ENCODE results near the gene TRHDE. TPM values are rescaled to one million over a fixed set of nuclear protein-coding genes. Genes with fewer than 3 reads are reported as not detected.

The TRHDE gene
- total RNA-seq, 1 experiment from 2014 or later, result 24.5 TPM

- no peaks in the 10 kb centered on the region for H3K9me3 ChIP-seq (ENCODE audit: low read depth, low read length, poor library complexity, severe bottlenecking)
- intact Hi-C loops (cut with micrococcal nuclease; ENCODE audit: unreplicated experiment), result no loop called here
- no peaks in the 10 kb centered on the region for H3K4me1 ChIP-seq (ENCODE audit: insufficient read depth, low read length, poor library complexity, severe bottlenecking)
- ChIA-PET CTCF (no interaction called here), POLR2A (ENCODE audit: low non-redundant PET) (no interaction called here)
- H3K27me3 ChIP-seq (replicated peaks; ENCODE audit: insufficient read depth, low read depth, low read length, poor library complexity), result no peaks in the 10 kb centered on the region
- H3K4me3 ChIP-seq (ENCODE audit: low read depth, low read length, poor library complexity, severe bottlenecking), result no peak overlapping the region
- no peak for TF ChIP-seq CTCF (conservative IDR thresholded peaks at IDR 0.05; ENCODE audit: low read depth, low read length)
- TF ChIP-seq EZH2 (IDR thresholded peaks at IDR 0.05; ENCODE audit: borderline replicate concordance, low read depth, low read length, poor library complexity, severe bottlenecking), result no peak
- no peak for DNase-seq (ENCODE audit: low spot score)
- BruUV-seq (replicated peaks), result no TSS peak
- H3K27ac ChIP-seq (ENCODE audit: low read depth, low read length, poor library complexity, severe bottlenecking), result no peak overlapping the region
- no peaks in the 10 kb centered on the region for H3K36me3 ChIP-seq (ENCODE audit: insufficient read depth, low read length, poor library complexity, severe bottlenecking)
Measured at GRCh38 chr12:72318341-72318740, 46.2 kb downstream of the TRHDE start.

GRCh38 chr12:72323881-72324280 lies 51.7 kb downstream of the TRHDE start:
- CTCF ChIA-PET, result no interaction called here
- intact Hi-C loops (cut with micrococcal nuclease; ENCODE audit: unreplicated experiment), result no loop called here
- BruUV-seq (replicated peaks), result no TSS peak

GRCh38 chr12:72330301-72330700 lies 58.1 kb downstream of the TRHDE start:
- Histone ChIP-seq H3K9me3 (ENCODE audit: low read depth, low read length, poor library complexity, severe bottlenecking) (no peaks in the 10 kb centered on the region), H3K4me3 (ENCODE audit: low read depth, low read length, poor library complexity, severe bottlenecking) (no peak overlapping the region), H3K27me3 (replicated peaks; ENCODE audit: insufficient read depth, low read depth, low read length, poor library complexity) (no peaks in the 10 kb centered on the region), H3K27ac (ENCODE audit: low read depth, low read length, poor library complexity, severe bottlenecking) (no peak overlapping the region), H3K36me3 (ENCODE audit: insufficient read depth, low read length, poor library complexity, severe bottlenecking) (no peaks in the 10 kb centered on the region), H3K4me1 (ENCODE audit: insufficient read depth, low read length, poor library complexity, severe bottlenecking) (peaks cover 27% of the 10 kb centered on the region)
- ChIA-PET POLR2A (ENCODE audit: low non-redundant PET) (no interaction called here), CTCF (no interaction called here)
- no peak for DNase-seq (ENCODE audit: low spot score)
- intact Hi-C loops (cut with micrococcal nuclease; ENCODE audit: unreplicated experiment), result no loop called here
- no peak for TF ChIP-seq EZH2 (IDR thresholded peaks at IDR 0.05; ENCODE audit: borderline replicate concordance, low read depth, low read length, poor library complexity, severe bottlenecking)
- TF ChIP-seq CTCF (conservative IDR thresholded peaks at IDR 0.05; ENCODE audit: low read depth, low read length), result no peak
- BruUV-seq (replicated peaks), result no TSS peak

More at GRCh38 chr12:72323881-72324280, 51.7 kb downstream of the TRHDE start:
- H3K27ac ChIP-seq (ENCODE audit: low read depth, low read length, poor library complexity, severe bottlenecking), result no peak overlapping the region
- no peak for TF ChIP-seq EZH2 (IDR thresholded peaks at IDR 0.05; ENCODE audit: borderline replicate concordance, low read depth, low read length, poor library complexity, severe bottlenecking)
- no peak for TF ChIP-seq CTCF (conservative IDR thresholded peaks at IDR 0.05; ENCODE audit: low read depth, low read length)
- H3K4me1 ChIP-seq (ENCODE audit: insufficient read depth, low read length, poor library complexity, severe bottlenecking), result peaks cover 11% of the 10 kb centered on the region
- no peak overlapping the region for H3K4me3 ChIP-seq (ENCODE audit: low read depth, low read length, poor library complexity, severe bottlenecking)
- no peaks in the 10 kb centered on the region for H3K36me3 ChIP-seq (ENCODE audit: insufficient read depth, low read length, poor library complexity, severe bottlenecking)
- DNase-seq (ENCODE audit: low spot score), result no peak
- H3K27me3 ChIP-seq (replicated peaks; ENCODE audit: insufficient read depth, low read depth, low read length, poor library complexity), result no peaks in the 10 kb centered on the region
- POLR2A ChIA-PET (ENCODE audit: low non-redundant PET), result no interaction called here
- no peaks in the 10 kb centered on the region for H3K9me3 ChIP-seq (ENCODE audit: low read depth, low read length, poor library complexity, severe bottlenecking)
